HepG2 (cell line): ENCODE data around the gene ECT2. TPM values are rescaled to one million over a fixed set of nuclear protein-coding genes. Genes with fewer than 3 reads are reported as not detected.

ENCODE experiments used
- ATAC-seq: fragments of 200-7000 bp; cut with Tn5 transposase; 3 replicates; pipeline ENCODE4 v1.9.1; 2020; ENCODE audit warnings: mild to moderate bottlenecking, moderate library complexity
- BruUV-seq: library from RNA; stranded (reverse); fragments of 400-500 nt; replicated peaks from 2 replicates; lab custom pipeline; 2021; lab: Mats Ljungman, UMichigan
- CTCF ChIA-PET: fragments of 300-600 bp; formaldehyde crosslinking; extraction: SDS; loops from one replicate; lab custom pipeline; 2021; ENCODE audit warnings: low total read pairs, inconsistent platforms, low intra/inter-chr PET ratio; lab: Yijun Ruan, JAX
- POLR2A ChIA-PET: fragments of 350-600 bp; sonication (Branson Sonifier 250); formaldehyde crosslinking; loops from one replicate; lab custom pipeline; 2020; ENCODE audit warnings: antibody characterized with exemption, inconsistent platforms; lab: Yijun Ruan, JAX
- DNase-seq: peaks from one replicate; pipeline ENCODE4 v3.0.0-alpha.2; 2015; ENCODE audit warnings: low spot score
- FAIRE-seq: peaks from 3 replicates; lab custom pipeline; 2011; peaks lifted over from hg19 to GRCh38; lab: Jason Lieb, UNC
- H2AFZ ChIP-seq: one replicate; pipeline ENCODE4 v1.6.1; 2011; ENCODE audit warnings: low read length, inconsistent platforms
- H3K27ac ChIP-seq: fragments of 300-600 bp; 3 replicates; pipeline ENCODE4 v1.8.0; 2011; ENCODE audit warnings: mixed run types, mild to moderate bottlenecking, mixed read lengths, low read length, inconsistent platforms; ENCODE audit not compliant: insufficient read depth; ENCODE audit errors: extremely low read length
- H3K27me3 ChIP-seq, 2 experiments: fragments of 200-600 bp in 1 of 2; 2 replicates in 1 of 2; 3 replicates in 1 of 2; pipeline versions ENCODE4 v1.6.0 to v1.8.0; 2011; ENCODE audit warnings: low read length in 2 of 2, mild to moderate bottlenecking in 2 of 2, moderate library complexity in 2 of 2, inconsistent platforms in 1 of 2; ENCODE audit not compliant: insufficient read depth in 2 of 2, control insufficient read depth in 1 of 2
- H3K36me3 ChIP-seq, 2 experiments: fragments of 200-600 bp in 1 of 2; replicated peaks in 1 of 2; 2 replicates in 1 of 2; 3 replicates in 1 of 2; pipeline versions ENCODE4 v1.5.1 to v1.8.0; 2011; ENCODE audit warnings: low read length in 2 of 2, inconsistent platforms in 1 of 2; ENCODE audit not compliant: insufficient read depth in 2 of 2, control insufficient read depth in 1 of 2
- H3K4me1 ChIP-seq: 2 replicates; pipeline ENCODE4 v1.5.1; 2012; ENCODE audit warnings: low read length, inconsistent platforms; ENCODE audit not compliant: insufficient read depth
- H3K4me2 ChIP-seq: 2 replicates; pipeline ENCODE4 v1.6.0; 2011; ENCODE audit warnings: low read depth, low read length, inconsistent platforms
- H3K4me3 ChIP-seq, 3 experiments: fragments of 200-600 bp in 1 of 3; sonication (generic), shearing (Covaris generic) in 1 of 3; replicated peaks in 1 of 3; 2 replicates each; pipeline ENCODE4 v1.5.1; 2011 to 2016; ENCODE audit warnings: low read length in 3 of 3, inconsistent platforms in 2 of 3, low read depth in 2 of 3, mild to moderate bottlenecking in 2 of 3, control low read depth in 1 of 3, mixed read lengths in 1 of 3; ENCODE audit not compliant: insufficient read depth in 1 of 3
- H3K79me2 ChIP-seq: one replicate; pipeline ENCODE4 v1.6.1; 2011; ENCODE audit warnings: low read length, inconsistent platforms; ENCODE audit not compliant: insufficient read depth
- H3K9ac ChIP-seq: 2 replicates; pipeline ENCODE4 v1.6.0; 2011; ENCODE audit warnings: mild to moderate bottlenecking, low read depth, low read length, inconsistent platforms; ENCODE audit not compliant: insufficient read depth
- H3K9me3 ChIP-seq: 2 replicates; pipeline ENCODE4 v1.5.1; 2012; ENCODE audit warnings: mild to moderate bottlenecking, low read length
- H4K20me1 ChIP-seq: 2 replicates; pipeline ENCODE4 v1.6.0; 2011; ENCODE audit warnings: inconsistent platforms, mild to moderate bottlenecking, low read length, moderate library complexity; ENCODE audit not compliant: insufficient read depth
- AFF4 ChIP-seq: sonication (generic); formaldehyde crosslinking; IDR thresholded peaks from 2 replicates; pipeline ENCODE4 v1.4.0; 2020; ENCODE audit warnings: missing genetic modification reagents
- MEF2D ChIP-seq: sonication (generic); formaldehyde crosslinking; IDR thresholded peaks from 2 replicates; pipeline ENCODE4 v1.5.1; 2020; ENCODE audit warnings: mild to moderate bottlenecking, missing genetic modification reagents
- SRSF1 ChIP-seq: fragments of 200-400 bp; formaldehyde crosslinking; optimal IDR thresholded peaks from 2 replicates; pipeline ENCODE3; 2017; ENCODE audit warnings: mild to moderate bottlenecking, low read depth, low read length, moderate library complexity
- ZNF18 ChIP-seq: sonication (generic); formaldehyde crosslinking; IDR thresholded peaks from 2 replicates; pipeline ENCODE4 v1.8.0; 2022; ENCODE audit warnings: mild to moderate bottlenecking, missing genetic modification reagents; ENCODE audit not compliant: insufficient replicate concordance
- ZNF510 ChIP-seq: sonication (generic); formaldehyde crosslinking; IDR thresholded peaks from 2 replicates; pipeline ENCODE4 v1.4.0; 2020; ENCODE audit warnings: low read depth, mild to moderate bottlenecking, missing genetic modification reagents
- ZNF644 ChIP-seq: IDR thresholded peaks from 2 replicates; pipeline ENCODE4 v1.6.1; 2016; ENCODE audit warnings: low read depth
- ZNF784 ChIP-seq: sonication (generic); formaldehyde crosslinking; IDR thresholded peaks from 2 replicates; pipeline ENCODE4 v1.5.1; 2020; ENCODE audit warnings: missing genetic modification reagents, mild to moderate bottlenecking, borderline replicate concordance
- WGBS: methylation state at CpG from one replicate; pipeline ENCODE4 v1.1.6; 2017; ENCODE audit warnings: low lambda C conversion rate; 5-methylcytosine and 5-hydroxymethylcytosine counted together
- in situ Hi-C: cut with HindIII; loops from 2 replicates; pipeline ENCODE4 v1.10.0; 2017; ENCODE audit warnings: low pct_unique_long_range_greater_than_20kb; ENCODE audit not compliant: extremely low pct_ligation_motif_present
- intact Hi-C: fragments of 100-400 bp; cut with micrococcal nuclease; formaldehyde crosslinking; loops from one replicate; pipeline ENCODE4 v1.10.0; 2022; ENCODE audit not compliant: unreplicated experiment
- polyA plus RNA-seq, 8 experiments: library from polyadenylated mRNA; depleted of rRNA in 3 of 8; stranded (reverse) in 7 of 8; unstranded in 1 of 8; fragments of >200 nt; fragmentation: Illumina TruSeq in 4 of 8; extraction: Trizol in 4 of 8; gene quantifications; 2 replicates each; pipeline versions ENCODE4 v1.2.1 to v1.2.3, GENCODE V29; 2011 to 2016; ENCODE audit warnings: low read depth in 4 of 8, missing spikeins in 1 of 8, mixed read lengths in 1 of 8; ENCODE audit not compliant: insufficient read depth in 1 of 8
- total RNA-seq, 5 experiments: library from RNA; depleted of rRNA; stranded (reverse); fragments of >200 nt; fragmentation: Illumina TruSeq; extraction: Trizol; gene quantifications; 2 replicates each; pipeline ENCODE4 v1.2.3, GENCODE V29; 2016; ENCODE audit warnings: low read depth in 1 of 5

The ECT2 gene
- total and polyA plus RNA-seq, 2 of the 13 experiments (the other 11 are each of a cell fraction or from before 2014, with no cell fraction given) = 21.6 to 52.0 TPM

- TF ChIP-seq ZNF784 = no peak
- TF ChIP-seq SRSF1 = no peak
- no peak for TF ChIP-seq MEF2D (CRISPR knock-in tag)
- no peak for TF ChIP-seq ZNF18
- TF ChIP-seq ZNF510 (CRISPR knock-in tag) = no peak
Measured at GRCh38 chr3:172868582-172869200, 118.2 kb downstream of the ECT2 start (continued).

- Histone ChIP-seq H3K36me3 (no peaks in the 10 kb centered on the region), H3K27me3 (peaks cover 0 to 10% of the 10 kb centered on the region in 2 experiments; a peak in 1 of 5 replicates), H2AFZ (no peak overlapping the region), H3K27ac (no peak overlapping the region), H3K4me1 (no peaks in the 10 kb centered on the region), H3K9me3 (no peaks in the 10 kb centered on the region), H3K9ac (no peak overlapping the region), H3K79me2 (no peaks in the 10 kb centered on the region), H3K4me2 (no peak overlapping the region), H3K4me3 (no peak overlapping the region)
- no TSS peak for BruUV-seq
- ChIA-PET POLR2A (no interaction called here), CTCF (no interaction called here)
- in situ Hi-C loops (no loop called here), intact Hi-C loops (no loop called here)
- DNase-seq (no peak), FAIRE-seq (no peak), ATAC-seq (no peak)
- TF ChIP-seq AFF4 (no peak), ZNF644 (CRISPR knock-in tag) (no peak)
- TF ChIP-seq, all 625 proteins: peak for 0
- H4K20me1 ChIP-seq = no peaks in the 10 kb centered on the region
- WGBS = 2% methylated on average over 3 of the region's 3 CpGs
Measured at GRCh38 chr3:172869368-172869771, 118.8 kb downstream of the ECT2 start.
